ENCODE data around the gene CAAP1.
"Not testable (repeated sequence)": the region's sequence is repeated elsewhere in the genome, so short reads cannot be mapped to it uniquely, and the experiment has no call there.

The CAAP1 gene, protein sequence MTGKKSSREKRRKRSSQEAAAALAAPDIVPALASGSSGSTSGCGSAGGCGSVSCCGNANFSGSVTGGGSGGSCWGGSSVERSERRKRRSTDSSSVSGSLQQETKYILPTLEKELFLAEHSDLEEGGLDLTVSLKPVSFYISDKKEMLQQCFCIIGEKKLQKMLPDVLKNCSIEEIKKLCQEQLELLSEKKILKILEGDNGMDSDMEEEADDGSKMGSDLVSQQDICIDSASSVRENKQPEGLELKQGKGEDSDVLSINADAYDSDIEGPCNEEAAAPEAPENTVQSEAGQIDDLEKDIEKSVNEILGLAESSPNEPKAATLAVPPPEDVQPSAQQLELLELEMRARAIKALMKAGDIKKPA

DNA sequence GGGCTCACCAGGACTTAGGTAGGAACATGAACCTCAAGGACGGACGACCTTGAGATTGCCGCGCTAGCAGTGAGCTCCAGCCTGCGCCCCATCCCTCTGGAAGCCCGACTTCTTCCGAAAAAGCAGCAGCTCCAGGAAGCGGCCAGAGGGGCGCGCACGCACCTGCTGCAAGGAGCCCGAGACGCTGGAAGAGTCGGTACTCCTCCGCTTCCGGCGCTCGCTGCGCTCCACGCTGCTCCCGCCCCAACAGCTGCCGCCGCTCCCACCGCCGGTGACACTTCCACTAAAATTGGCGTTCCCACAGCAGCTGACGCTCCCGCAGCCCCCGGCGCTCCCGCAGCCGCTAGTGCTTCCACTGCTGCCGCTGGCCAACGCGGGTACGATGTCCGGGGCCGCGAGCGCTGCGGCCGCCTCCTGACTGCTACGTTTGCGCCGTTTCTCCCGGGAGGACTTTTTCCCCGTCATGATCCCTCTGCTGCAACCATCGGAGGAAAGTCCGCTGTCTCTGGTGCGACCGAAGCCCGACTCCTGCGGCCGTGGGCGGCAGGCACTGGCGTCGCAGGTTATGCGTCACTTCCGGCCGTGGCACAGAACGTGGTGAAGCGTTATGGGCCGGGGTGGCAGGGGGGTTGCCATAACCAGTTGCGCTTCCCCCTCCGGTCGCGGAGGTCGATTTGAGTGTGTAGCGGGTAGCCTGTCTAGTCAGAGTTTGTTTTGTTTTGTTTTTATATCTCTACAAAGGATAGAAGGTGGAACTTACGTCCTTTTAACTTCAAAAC is at the start of gene CAAP1:
Gene CAAP1, minus strand, starts transcription at position 552 of the 779 bp plus-strand sequence. Its CDS starts 87 bp downstream, at position 465.
- DNase-seq, result peak; percentile 96

DNA sequence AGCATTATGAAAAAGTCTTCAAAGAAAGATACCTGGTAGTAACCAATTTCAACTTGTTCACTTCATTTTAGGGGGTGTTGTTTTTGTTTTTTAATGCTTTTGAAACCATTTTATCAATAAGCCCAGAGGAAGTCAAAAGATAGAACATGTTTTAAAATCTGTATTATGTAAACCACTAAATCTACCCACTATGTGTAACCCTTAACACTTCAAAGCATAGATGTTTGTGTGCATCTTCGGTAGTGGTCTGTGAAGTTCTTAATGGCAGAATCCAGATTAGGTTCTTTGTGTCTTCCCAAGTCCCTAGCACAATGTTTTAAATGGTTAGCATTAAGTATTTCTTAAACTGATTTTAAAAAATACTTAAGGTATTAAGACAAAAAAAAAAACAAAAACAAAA is 48.2 kb upstream of the CAAP1 start:
- DNase-seq, result no peak

DNA sequence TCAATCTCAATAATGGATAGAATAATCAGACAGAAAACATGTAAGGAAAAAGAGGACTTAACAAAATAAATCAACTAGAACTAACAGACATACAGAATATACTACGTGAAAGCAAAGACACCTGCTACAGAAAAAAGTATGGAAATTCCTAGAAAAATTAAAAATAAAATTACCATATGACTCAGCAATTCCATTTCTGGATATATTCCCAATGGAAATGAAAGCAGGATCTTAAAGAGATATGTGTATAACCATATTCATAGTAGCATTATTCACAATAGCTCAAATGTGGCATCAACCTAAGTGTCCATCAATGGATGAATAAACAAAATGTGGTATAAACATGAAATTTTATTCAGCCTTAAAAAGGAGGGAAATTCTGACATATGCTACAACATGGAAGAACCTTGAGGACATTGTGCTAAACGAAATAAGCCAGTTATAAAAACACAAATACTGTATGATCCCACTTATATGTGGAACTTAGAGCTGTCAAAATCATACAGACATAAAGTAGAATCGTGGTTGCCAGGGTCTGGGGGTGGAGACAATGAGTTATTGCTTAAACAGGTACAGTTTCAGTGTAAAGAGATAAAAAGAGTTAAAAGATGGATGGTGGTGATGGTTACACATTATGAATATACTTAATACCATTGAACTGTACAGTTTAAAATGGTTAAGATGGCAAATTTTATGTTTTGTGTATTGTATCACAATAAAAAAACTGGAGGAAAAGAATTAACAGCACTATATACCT is 47.5 kb upstream of the CAAP1 start:
- DNase-seq, result no peak

DNA sequence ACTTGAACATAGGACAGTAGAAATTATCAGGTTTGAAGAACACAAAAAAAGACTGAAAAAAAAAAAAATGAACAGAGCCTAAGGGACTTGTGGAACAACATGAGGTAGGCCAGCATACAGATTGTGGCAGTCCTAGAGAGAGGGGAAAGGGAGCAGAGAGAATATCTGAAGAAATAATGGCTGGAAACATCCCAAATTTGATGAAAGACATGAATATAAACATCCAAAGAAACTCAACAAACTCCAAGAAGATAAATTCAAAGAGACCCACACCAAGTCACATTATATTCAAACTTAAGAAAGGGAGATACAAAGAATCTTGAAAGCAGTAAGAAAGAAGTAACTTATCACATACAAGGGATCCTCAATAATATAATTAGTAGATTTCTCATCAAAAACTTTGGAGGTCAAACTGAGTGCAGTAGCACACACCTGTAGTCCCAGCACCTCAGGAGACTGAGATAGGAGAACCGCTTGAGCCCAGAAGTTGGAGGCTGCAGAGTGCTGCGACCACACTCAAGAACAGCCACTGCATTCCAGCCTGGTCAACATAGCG is 45.3 kb upstream of the CAAP1 start:
- no peak for DNase-seq

DNA sequence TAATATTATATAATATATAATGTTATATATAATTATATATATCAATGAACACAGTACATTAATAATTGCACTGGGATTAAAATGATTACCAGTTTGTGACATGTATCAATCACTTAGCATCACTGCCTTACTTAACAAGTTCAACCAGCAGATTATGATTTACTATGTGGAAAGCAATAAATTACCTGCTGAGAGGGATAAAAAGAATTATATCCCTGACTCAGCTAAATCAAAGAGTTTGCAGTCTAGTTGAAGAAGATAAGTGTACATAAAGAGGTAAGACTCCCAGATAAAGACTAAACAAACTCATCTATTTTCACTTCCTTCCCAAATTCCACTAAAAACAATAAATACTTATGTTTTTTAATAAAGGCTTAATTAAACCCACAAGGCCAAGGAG is 43.2 kb upstream of the CAAP1 start:
- no peak for DNase-seq

DNA sequence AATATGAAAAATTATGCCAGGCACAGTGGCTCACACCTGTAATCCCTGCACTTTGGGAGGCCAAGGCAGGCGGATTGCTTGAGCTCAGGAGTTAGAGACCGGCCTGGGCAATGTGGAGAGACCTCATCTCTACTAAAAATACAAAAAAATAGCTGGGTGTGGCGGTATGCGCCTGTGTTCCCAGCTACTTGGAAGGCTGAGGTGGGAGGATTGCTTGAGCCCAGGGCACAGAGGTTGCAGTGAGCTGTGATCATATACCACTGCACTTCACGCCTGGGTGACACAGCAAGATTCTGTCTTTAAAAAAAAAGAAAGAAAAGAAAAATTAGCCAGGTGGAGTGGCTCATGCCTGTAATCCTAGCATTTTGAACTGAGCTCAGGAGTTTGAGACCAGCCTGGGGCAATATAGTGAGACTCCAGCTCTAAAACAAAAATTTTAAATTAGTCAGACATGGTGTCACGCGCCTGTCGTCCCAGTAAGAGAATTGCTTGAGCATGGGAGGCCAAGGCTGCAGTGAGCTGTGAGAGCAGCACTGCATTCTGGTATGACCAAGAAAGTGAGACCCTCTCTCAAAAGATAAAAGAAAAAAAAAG is 36.4 kb upstream of the CAAP1 start:
- DNase-seq, result no peak

DNA sequence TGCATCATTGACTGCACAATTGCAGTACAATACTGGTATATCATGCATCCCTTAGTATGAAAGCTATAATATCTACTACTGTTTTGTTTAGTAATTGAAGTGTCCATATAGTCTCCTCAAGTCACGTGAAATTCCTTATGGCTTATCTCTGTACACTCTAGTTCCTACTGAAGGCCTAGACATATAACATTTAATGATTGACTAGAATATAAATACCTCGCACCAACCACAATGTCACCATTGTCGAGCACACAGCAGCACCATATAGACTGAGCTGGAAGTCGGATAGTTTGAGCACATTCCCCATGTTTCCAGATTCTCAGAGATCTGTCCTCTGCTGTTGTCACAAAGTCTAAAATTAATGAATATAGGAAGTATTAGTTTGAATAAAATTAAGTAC is 33.0 kb upstream of the CAAP1 start:
- no peak for DNase-seq

DNA sequence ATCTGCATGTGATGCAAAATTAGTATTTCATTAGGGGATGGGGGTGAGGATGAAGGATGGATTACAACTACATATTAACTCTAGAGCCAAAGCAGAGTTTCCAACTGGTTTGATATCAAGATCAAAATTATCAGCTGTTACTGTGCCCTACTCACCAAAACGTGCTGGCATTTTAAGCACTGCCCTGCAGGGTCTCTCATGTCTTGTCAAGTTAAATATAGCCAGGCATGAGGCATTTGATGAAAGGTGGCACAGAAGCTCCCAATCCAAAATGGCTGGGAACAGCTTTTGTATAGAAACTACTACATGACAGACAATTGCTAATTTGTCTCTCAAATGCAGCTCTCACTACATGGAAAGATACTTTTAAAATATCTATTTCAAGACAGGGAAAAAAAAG is 27.1 kb upstream of the CAAP1 start:
- DNase-seq, result no peak

DNA sequence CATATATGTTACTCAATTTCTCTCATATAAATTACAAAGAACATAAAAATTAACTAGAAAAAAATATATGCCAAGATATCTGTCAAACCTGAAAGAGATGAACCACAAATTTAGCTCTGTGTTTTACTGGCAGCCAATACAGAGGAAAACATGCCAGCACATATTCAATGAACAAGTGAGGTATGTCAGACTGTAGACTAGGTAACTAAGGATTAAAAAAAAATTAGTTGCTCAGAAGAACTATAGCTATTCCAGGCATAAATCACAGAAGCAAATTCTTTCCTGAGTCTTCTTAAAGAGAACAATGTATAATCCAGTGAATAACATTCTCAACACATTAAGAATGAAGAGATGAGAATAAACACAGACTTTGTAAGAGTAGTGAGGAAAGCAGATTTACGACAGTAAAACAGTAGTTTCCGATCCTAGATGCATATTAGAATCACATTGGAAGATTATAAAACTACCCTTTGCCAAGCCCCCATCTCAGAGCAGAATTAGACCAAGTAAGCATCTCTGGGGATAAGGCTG is 20.6 kb upstream of the CAAP1 start:
- no peak for DNase-seq

DNA sequence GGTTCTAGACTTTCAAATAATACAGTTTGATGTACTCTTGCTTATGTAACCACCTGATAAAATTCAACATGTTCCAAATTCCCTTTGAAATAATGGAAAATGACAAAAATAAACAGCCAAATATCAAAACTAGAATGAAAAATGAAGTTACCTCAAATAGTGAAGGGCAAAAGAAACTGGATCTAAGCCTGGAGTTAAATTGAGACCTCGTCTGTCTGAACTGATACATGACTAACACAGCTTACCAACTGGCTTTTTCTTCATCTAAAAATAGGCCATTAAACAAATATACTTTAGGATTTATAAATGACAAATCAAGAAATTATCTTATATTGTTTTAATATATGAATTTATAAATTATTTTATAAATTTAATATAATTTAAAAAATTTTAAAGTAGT is 12.1 kb upstream of the CAAP1 start:
- no peak for DNase-seq

DNA sequence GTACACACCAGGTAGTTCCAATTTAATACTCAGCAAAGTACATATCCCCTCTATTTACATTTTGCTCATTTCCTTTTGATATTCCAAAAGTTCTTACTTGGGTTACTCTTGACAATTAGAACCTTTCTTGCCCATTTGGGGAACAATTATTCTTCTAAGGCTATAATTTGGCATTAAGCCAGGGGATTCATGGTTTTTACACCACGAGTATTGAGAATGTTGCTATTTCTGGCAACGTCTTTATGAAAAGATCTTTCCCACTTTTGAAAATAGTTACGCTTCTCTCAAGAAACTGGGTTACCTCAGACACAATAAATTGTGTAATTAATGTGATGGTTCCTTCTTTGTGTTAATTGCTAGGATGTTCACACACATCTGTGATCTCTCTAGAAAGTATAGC is 11.5 kb upstream of the CAAP1 start:
- DNase-seq, result no peak

DNA sequence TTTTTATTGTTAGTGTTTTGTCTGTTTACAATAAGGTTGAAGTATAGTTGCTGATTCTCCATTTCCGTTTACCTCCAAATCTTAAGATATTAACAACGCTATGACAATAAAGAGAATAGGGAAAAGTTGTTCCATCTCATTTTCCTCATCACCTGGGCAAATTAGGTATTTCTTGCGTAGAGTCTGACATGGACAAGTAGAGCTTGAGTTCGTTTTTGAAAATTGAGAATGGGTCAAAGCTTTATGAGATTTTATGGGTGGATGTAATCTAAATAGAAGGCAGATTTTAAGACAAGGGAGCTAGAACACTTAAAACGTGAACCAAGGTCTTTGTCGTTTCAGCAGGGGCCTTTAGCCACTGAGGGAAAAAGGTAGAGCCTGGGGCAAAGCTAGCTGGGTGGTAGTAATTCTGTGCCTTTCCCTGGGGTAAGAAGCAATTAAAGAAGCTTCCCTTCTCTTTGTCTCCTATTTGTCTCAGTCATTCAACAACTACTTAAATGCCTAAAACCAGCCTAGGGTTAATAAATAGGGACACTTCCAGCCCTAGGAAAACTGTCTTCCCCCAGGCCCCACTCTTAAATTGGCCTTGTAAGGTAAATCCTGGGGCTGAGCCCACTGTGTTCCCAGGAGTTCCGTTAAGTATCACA is 551 bp upstream of the CAAP1 start:
- DNase-seq, result no peak

DNA sequence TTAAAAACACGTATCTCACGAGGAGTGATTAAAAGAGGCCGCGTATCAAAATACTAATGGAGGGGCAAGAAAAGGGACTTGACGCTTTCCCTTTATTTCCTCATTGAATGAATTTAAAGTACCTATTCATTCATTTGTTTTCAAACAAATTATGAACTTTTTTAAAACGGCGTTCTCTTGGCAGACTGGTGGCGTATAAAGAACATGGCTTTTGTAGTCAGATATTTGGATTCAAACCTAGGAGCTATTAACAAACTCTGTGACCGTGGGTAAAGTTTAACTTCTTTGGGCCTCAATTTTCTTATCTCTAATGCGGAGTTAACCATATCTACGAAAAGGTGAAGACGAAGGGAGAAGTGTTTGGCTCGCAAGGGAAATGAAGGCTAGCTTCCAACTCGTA is 876 bp downstream of the CAAP1 start:
- no peak for DNase-seq

DNA sequence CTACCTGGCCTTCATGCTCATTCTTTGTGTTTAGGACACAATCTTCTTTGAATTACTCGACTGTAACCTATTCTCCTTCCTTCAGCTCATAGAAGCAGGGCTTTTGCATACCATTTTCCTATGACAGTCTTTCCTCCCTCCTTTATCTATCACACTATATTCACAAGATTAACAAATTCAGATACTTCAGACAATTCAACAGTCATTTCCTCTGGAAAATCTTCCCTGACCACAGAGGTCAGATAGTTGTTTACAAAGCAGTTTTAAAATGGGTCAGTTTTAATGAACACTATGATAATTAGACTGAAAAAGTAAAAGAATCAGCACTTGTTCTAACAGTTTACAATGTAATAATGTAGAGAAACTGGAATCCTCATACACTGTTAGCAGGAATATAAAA is 4.3 kb downstream of the CAAP1 start:
- no peak for DNase-seq

DNA sequence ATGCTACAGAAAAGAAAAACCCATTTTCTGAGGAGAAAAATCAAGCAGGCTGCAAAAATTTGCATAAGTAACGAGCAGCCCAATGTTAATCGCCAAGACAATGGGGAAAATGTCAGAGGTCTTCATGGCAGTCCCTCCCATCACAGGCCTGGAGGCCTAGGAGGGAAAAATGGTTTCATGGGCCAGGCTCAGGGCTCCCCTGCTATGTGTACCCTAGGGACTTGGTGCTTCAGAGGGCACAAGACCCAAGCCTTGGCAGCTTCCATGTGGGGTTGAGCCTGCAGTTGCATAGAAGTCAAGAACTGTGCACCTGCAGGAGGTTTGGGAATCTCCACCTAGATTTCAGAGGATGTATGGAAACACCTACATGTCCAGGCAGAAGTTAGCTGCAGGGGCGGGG is 10.4 kb downstream of the CAAP1 start:
- DNase-seq, result no peak

DNA sequence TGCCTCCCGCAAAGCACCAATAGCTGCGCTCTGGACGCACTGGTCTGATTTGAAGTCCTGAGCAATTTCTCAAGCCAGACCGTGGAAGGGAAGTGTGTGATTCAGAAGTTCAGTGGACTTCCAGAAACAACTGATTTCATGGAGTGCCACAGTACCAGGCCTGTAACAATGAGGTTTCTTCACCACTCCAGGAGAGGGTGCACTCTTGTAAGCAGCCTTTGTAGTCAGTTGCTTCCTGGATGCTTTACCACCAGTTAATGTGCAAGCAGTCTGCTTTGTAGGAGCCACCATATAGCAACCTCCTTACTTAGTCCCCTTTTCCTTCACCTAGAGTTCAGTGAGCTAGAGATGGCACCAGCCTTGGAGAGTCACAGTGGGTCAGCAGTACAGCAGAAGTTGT is 12.3 kb downstream of the CAAP1 start:
- no peak for DNase-seq

DNA sequence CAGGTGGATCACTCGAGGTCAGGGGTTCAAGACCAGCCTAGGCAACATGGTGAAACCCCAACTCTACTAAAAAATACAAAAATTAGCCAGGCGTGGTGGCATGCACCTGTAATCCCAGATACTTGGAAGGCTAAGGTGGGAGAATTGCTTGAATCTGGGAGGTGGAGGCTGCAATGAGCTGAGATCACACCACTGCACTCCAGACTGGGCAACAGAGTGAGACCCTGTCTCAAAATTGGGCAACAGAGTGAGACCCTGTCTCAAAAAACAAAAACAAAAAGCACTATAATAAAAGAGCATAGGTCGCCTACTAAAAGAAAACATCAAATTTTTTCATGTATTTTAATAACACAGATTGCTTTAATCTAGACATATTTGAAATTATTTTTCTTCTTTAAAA is 17.4 kb downstream of the CAAP1 start:
- DNase-seq, result not testable (repeated sequence)

DNA sequence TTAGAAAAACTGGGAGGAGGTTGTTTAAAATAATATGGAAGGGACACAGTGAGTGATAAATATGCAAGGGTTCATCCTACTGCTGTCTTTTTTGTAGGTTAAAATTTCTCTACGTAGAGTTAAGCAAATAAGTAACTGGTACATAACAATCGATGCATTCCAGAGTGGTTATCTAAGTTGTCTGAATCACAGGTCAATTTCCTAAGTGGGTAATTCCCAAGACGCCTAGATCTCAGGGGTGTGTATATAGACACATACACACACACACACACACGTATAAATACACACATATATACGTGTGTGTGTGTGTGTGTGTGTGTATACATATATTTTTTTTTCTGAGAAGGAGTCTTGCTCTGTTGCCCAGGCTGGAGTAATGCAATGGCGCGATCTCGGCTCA is 22.3 kb downstream of the CAAP1 start:
- no peak for DNase-seq

DNA sequence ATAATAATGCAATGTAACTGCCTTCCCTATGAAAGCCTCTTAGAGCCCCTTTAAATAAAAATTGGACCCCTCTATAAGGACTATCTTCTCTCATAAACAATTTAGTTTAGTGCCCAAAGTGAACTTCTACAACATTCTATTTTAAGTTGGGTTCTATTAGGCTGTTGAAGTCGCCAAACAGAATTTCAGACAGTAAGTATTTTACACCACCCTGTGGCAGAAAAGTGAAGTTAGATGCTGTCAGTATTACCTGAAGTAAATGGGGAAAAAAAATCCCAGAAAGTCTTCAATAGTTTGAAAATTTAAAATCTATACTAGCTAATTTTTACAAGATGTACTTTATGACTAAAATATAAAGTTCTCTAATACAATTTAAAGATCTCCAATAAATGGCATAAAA is 29.5 kb downstream of the CAAP1 start:
- DNase-seq, result no peak

DNA sequence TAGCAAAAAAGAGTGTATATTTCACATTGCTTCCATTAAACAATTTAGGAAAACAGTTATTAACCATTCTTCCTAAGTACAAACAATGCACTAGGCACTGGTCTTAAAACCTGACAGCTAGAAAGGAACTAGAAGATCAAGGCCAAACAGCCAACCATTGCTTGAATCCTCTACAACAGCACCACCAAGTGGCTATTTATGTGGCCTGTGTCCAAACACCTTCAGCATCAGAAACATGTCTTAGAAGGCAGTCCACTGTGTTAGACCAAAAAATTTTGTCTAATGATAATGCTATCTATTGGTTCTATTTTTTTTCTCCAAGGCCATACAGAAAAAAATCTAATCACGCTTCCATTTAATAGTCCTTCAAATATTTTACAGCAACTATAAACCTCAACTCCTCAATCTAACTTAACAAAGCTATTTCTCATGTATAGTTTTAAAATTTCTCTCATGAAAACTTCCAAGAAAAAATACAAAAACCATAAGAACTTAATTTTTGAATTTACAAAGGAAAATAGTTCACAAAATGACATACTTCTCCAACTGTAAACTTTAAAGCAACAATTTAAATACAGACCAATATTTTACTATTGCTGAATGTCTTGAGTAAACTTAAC is 36.1 kb downstream of the CAAP1 start:
- no peak for DNase-seq

DNA sequence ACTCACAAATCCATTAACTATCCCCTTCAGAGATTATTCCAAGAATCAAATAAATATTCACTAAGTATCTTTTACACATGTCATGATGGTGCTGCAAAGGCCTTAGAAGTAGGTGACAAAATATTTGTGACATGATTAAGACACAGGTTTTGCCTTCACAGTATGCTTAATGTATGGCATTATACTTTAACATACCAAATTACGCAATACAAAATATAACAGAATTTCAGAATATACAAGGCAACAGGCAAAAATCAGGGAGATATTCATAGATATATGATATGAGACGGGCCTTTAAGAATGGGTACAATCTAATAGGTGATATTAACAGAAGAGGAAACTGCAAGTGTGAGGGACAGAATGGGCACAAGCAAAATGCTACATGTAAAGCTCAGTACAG is 41.6 kb downstream of the CAAP1 start:
- no peak for DNase-seq

DNA sequence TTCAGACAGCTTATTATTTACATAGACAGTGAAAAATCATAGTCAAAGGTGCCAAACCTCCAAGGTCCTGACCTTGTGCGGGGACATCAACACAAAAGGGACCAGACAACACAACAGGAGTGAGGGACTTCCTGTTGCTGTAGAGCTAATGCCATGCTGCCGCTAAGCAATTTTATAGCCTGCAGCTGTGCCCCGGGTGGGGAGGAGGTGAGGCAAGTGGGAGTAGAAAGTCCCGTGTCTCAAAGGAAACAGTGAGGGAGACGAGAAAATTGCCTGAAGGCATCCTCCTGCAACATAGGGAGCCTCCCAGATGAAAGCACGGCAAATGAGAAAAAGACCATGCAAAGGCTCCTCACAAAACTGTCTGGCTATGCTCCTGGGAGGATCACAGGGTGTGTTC is 58.8 kb downstream of the CAAP1 start:
- peak; percentile 22 for DNase-seq

All from right hindlimb (tissue), 1 donor.